Breast epithelium (tissue), 3 donors: ENCODE measurements around the gene GMDS.

Experiments used
- POLR2A ChIP-seq: fragments of 450-650 bp; IDR thresholded peaks from one replicate; pipeline ENCODE4 v1.6.1; 2016; ENCODE audit warnings: antibody characterized with exemption, mild to moderate bottlenecking, moderate library complexity
- POLR2AphosphoS5 ChIP-seq, 3 donors: sonication (generic); formaldehyde crosslinking; IDR thresholded peaks; one replicate each; pipeline ENCODE4 v1.6.1; 2017; ENCODE audit warnings: antibody characterized with exemption in 3 of 3

GRCh38 chr6:1962201-1962600 is 283.2 kb downstream of the GMDS start:
- TF ChIP-seq POLR2AphosphoS5 (IDR thresholded peaks at IDR 0.05) (no peak), POLR2A (no peak)
